Liver (tissue), 9 donors: Measurements from ENCODE around the gene KAZALD1. TPM values are rescaled to one million over a fixed set of nuclear protein-coding genes. Genes with fewer than 3 reads are reported as not detected.
A peak's percentile ranks its signal among the peaks of the same experiment; 100 is the strongest.

Experiments used
- DNase-seq: peaks from one replicate; pipeline ENCODE4 v3.0.0-alpha.2; 2017; ENCODE audit warnings: low spot score
- H3K27ac ChIP-seq, 2 donors: one replicate each; pipeline ENCODE4 v1.7.0; 2013; ENCODE audit warnings: inconsistent platforms in 2 of 2, low read length in 2 of 2, control low read depth in 1 of 2, low read depth in 1 of 2, mild to moderate bottlenecking in 1 of 2
- H3K27me3 ChIP-seq, 4 donors: one replicate each; pipeline versions ENCODE4 v1.6.1 to v1.7.0; 2013; ENCODE audit warnings: low read length in 3 of 4, inconsistent platforms in 1 of 4, mild to moderate bottlenecking in 1 of 4, moderate library complexity in 1 of 4; ENCODE audit not compliant: control insufficient read depth in 4 of 4, insufficient read depth in 4 of 4
- H3K36me3 ChIP-seq, 4 donors: one replicate each; pipeline versions ENCODE4 v1.6.1 to v1.7.0; 2013; ENCODE audit warnings: low read length in 3 of 4, mild to moderate bottlenecking in 3 of 4, low read depth in 1 of 4, moderate library complexity in 1 of 4; ENCODE audit not compliant: control insufficient read depth in 4 of 4, insufficient read depth in 3 of 4
- H3K4me1 ChIP-seq, 4 donors: one replicate each; pipeline versions ENCODE4 v1.6.1 to v1.7.0; 2013; ENCODE audit warnings: low read length in 3 of 4, mild to moderate bottlenecking in 3 of 4, moderate library complexity in 1 of 4; ENCODE audit not compliant: control insufficient read depth in 4 of 4, insufficient read depth in 4 of 4
- H3K4me3 ChIP-seq, 3 donors: one replicate each; pipeline versions ENCODE4 v1.6.1 to v1.7.0; 2013; ENCODE audit warnings: low read length in 3 of 3, control low read depth in 1 of 3, low read depth in 1 of 3, mild to moderate bottlenecking in 1 of 3
- H3K9ac ChIP-seq, 2 donors: one replicate each; pipeline ENCODE4 v1.7.0; 2013; ENCODE audit warnings: low read length in 2 of 2, mild to moderate bottlenecking in 2 of 2, moderate library complexity in 2 of 2, control low read depth in 1 of 2, low read depth in 1 of 2
- H3K9me3 ChIP-seq, 4 donors: one replicate each; pipeline versions ENCODE4 v1.6.1 to v1.7.0; 2013; ENCODE audit warnings: low read length in 3 of 4; ENCODE audit not compliant: control insufficient read depth in 4 of 4
- EGR1 ChIP-seq, 2 donors: IDR thresholded peaks; 2 replicates each; pipeline ENCODE4 v1.6.1; 2016 to 2018; ENCODE audit warnings: antibody characterized with exemption in 2 of 2, low read depth in 2 of 2
- FOXA1 ChIP-seq: IDR thresholded peaks from 2 replicates; pipeline ENCODE4 v1.6.1; 2016; ENCODE audit warnings: antibody characterized with exemption
- FOXA2 ChIP-seq: IDR thresholded peaks from 2 replicates; pipeline ENCODE4 v1.6.1; 2016; ENCODE audit warnings: antibody characterized with exemption
- GABPA ChIP-seq, 2 donors: IDR thresholded peaks in 1 of 2; conservative IDR thresholded peaks in 1 of 2; 2 replicates each; pipeline ENCODE4 v1.6.1; 2016; ENCODE audit warnings: antibody characterized with exemption in 2 of 2, mild to moderate bottlenecking in 1 of 2, moderate library complexity in 1 of 2
- HNF4A ChIP-seq, 2 donors: conservative IDR thresholded peaks; 2 replicates each; pipeline ENCODE4 v1.6.1; 2016; ENCODE audit warnings: antibody characterized with exemption in 2 of 2, mild to moderate bottlenecking in 2 of 2
- HNF4G ChIP-seq: IDR thresholded peaks from 2 replicates; pipeline ENCODE4 v1.6.1; 2016; ENCODE audit warnings: antibody characterized with exemption
- JUND ChIP-seq, 2 donors: IDR thresholded peaks; 2 replicates each; pipeline ENCODE4 v1.6.1; 2016; ENCODE audit warnings: antibody characterized with exemption in 2 of 2
- MAX ChIP-seq: IDR thresholded peaks from 2 replicates; pipeline ENCODE4 v1.6.1; 2016; ENCODE audit warnings: antibody characterized with exemption
- NR2F2 ChIP-seq: IDR thresholded peaks from 2 replicates; pipeline ENCODE4 v1.6.1; 2016; ENCODE audit warnings: antibody characterized with exemption
- RAD21 ChIP-seq, 2 donors: IDR thresholded peaks; 2 replicates each; pipeline ENCODE4 v1.6.1; 2016; ENCODE audit warnings: antibody characterized with exemption in 2 of 2, mild to moderate bottlenecking in 2 of 2
- RXRA ChIP-seq, 2 donors: IDR thresholded peaks; 2 replicates each; pipeline ENCODE4 v1.6.1; 2017 to 2018; ENCODE audit warnings: antibody characterized with exemption in 2 of 2, mild to moderate bottlenecking in 1 of 2
- SP1 ChIP-seq: IDR thresholded peaks from 2 replicates; pipeline ENCODE4 v1.6.1; 2018; ENCODE audit warnings: antibody characterized with exemption, mild to moderate bottlenecking
- TAF1 ChIP-seq: conservative IDR thresholded peaks from 2 replicates; pipeline ENCODE4 v1.6.1; 2016; ENCODE audit warnings: antibody characterized with exemption, mild to moderate bottlenecking
- YY1 ChIP-seq: IDR thresholded peaks from 2 replicates; pipeline ENCODE4 v1.6.1; 2016; ENCODE audit warnings: antibody characterized with exemption, mild to moderate bottlenecking
- ZBTB33 ChIP-seq: IDR thresholded peaks from 2 replicates; pipeline ENCODE4 v1.6.1; 2016; ENCODE audit warnings: antibody characterized with exemption
- WGBS: extraction: QIAGEN DNeasy Blood & Tissue Kit; methylation state at CpG from one replicate; pipeline ENCODE4 v1.1.7; 2013; 5-methylcytosine and 5-hydroxymethylcytosine counted together
- polyA plus RNA-seq, 2 donors: library from polyadenylated mRNA; stranded (reverse) in 1 of 2; unstranded in 1 of 2; fragments of 200-250 nt in 1 of 2; fragments of >200 nt in 1 of 2; fragmentation: Nextera tagmentation in 1 of 2; extraction: Ambion mirVana in 1 of 2; gene quantifications; one replicate each; pipeline versions ENCODE4 v1.2.1 to v1.2.3, GENCODE V29; 2013 to 2015
- total RNA-seq, 2 donors: library from RNA; depleted of rRNA; stranded (reverse); fragments of >200 nt; gene quantifications; one replicate each; pipeline ENCODE4 v1.2.3, GENCODE V29; 2014
- TF ChIP-seq, protein P1 (sequence below): IDR thresholded peaks from 2 replicates; pipeline ENCODE4 v1.6.1; 2016; ENCODE audit warnings: antibody characterized with exemption, mild to moderate bottlenecking
- TF ChIP-seq, protein P2 (sequence below): fragments of 150-350 bp; IDR thresholded peaks from 2 replicates; pipeline ENCODE4 v1.5.1; 2017; ENCODE audit warnings: improper control_type of control experiment, low read depth, low read length; ENCODE audit not compliant: missing input control
- TF ChIP-seq, protein P3 (sequence below): IDR thresholded peaks from 2 replicates; pipeline ENCODE4 v1.6.1; 2016; ENCODE audit warnings: antibody characterized with exemption
- donor health status: healthy.
- donor health status: healthy.
- donor health status: healthy.
- donor health status: healthy.
- donor health status: healthy.

KAZALD1 gene
- total and polyA plus RNA-seq, 4 donors: 0.21 to 1.2 (median 0.71) TPM

DNA sequence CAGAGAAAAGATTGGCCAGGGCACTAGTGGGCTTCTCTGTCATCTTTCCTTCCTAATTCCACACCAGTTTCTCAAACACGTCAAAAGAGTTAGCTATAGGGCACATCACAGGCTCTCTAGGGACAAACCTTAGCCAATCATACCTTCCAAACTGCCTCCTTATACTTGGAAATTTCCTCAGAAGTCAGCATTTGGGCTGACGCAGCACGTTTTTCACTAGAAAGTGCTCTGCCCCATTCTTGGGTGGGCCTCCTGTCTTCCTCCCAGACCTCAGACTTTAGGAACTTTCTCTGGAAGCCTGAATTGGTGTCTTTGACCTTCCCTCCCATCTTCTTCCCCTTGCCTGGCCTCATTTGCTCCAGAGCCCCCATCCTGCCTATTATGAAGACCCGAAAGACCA, 19.7 kb upstream of the KAZALD1 start:
- no peaks in the 10 kb centered on the region for H3K27me3 ChIP-seq
- H3K9me3 ChIP-seq: no peaks in the 10 kb centered on the region
- peak overlapping the region in 1 of 3 donors; percentile 64 for H3K4me3 ChIP-seq
- H3K4me1 ChIP-seq: peaks cover 2 to 15% (median 10%) of the 10 kb centered on the region in 4 donors
- 75% methylated on average over 4 of the region's 4 CpGs for WGBS
- TF ChIP-seq SP1: no peak
- no peak for TF ChIP-seq EGR1 (IDR thresholded peaks at IDR 0.05; ENCODE audit: low read depth in 2 of 2)
- TF ChIP-seq FOXA2: peak; percentile 6
- H3K36me3 ChIP-seq: peaks cover 0 to 13% (median 2%) of the 10 kb centered on the region in 4 donors
- peak overlapping the region; percentile 73 to 76 for H3K27ac ChIP-seq
- DNase-seq: no peak
- H3K9ac ChIP-seq: peak overlapping the region; percentile 65 to 68

DNA sequence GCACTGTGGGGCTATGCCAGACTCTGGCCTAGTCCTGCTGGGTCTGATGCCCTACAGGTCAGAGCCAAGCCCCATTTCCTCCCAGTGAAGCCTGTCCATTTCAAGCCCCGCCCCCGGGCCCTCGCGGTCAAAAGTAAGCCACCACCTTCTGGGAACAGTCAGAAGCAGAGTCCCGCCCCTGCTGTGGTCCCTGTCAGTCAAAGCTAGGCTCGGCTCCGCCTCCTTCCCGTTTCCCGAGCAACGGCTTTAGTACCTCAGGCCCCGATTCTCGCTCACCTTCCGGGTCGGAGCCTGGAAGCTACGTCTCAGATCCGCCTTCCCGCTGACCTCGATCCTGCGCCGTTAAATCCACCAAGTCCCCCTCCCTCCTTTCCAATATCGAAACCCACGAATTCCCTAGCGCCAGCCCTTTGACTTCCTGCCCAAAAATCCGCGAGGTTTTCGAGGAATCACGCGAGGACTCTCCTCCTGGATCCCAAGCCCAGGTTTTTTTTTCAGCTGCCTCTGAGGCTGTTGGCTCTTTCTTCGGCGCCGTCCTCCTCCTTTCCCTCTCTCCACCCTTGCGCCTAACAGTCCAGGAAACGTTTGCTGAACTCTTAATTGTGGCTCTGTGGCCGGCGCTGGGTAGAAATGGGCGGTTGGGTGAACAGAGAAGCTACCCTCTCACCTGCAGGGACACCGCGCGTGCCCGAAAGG, 19.0 kb upstream of the KAZALD1 start:
- peak overlapping the region; percentile 33 to 64 (median 46) for H3K4me3 ChIP-seq
- H3K27ac ChIP-seq: peak overlapping the region; percentile 73 to 76
- H3K27me3 ChIP-seq: no peaks in the 10 kb centered on the region
- 5% methylated on average over 40 of the region's 40 CpGs for WGBS
- TF ChIP-seq RAD21 (IDR thresholded peaks at IDR 0.05) (peak in 1 of 2 donors; percentile 5), SP1 (peak; percentile 87), EGR1 (IDR thresholded peaks at IDR 0.05; ENCODE audit: low read depth in 2 of 2) (peak in 1 of 2 donors; percentile 17), TAF1 (peak; percentile 60), FOXA1 (peak; percentile 9), FOXA2 (no peak), MAX (peak; percentile 78), GABPA (IDR thresholded peaks at IDR 0.05 in 1 of 2, conservative IDR thresholded peaks at IDR 0.05 in 1 of 2) (peak; percentile 58 to 82), ZBTB33 (peak; percentile 99), JUND (IDR thresholded peaks at IDR 0.05) (no peak), NR2F2 (peak; percentile 80), HNF4A (conservative IDR thresholded peaks at IDR 0.05) (peak; percentile 35 to 72), RXRA (IDR thresholded peaks at IDR 0.05) (peak; percentile 66 to 77), YY1 (peak; percentile 66), HNF4G (no peak)
- TF ChIP-seq, protein P1, sequence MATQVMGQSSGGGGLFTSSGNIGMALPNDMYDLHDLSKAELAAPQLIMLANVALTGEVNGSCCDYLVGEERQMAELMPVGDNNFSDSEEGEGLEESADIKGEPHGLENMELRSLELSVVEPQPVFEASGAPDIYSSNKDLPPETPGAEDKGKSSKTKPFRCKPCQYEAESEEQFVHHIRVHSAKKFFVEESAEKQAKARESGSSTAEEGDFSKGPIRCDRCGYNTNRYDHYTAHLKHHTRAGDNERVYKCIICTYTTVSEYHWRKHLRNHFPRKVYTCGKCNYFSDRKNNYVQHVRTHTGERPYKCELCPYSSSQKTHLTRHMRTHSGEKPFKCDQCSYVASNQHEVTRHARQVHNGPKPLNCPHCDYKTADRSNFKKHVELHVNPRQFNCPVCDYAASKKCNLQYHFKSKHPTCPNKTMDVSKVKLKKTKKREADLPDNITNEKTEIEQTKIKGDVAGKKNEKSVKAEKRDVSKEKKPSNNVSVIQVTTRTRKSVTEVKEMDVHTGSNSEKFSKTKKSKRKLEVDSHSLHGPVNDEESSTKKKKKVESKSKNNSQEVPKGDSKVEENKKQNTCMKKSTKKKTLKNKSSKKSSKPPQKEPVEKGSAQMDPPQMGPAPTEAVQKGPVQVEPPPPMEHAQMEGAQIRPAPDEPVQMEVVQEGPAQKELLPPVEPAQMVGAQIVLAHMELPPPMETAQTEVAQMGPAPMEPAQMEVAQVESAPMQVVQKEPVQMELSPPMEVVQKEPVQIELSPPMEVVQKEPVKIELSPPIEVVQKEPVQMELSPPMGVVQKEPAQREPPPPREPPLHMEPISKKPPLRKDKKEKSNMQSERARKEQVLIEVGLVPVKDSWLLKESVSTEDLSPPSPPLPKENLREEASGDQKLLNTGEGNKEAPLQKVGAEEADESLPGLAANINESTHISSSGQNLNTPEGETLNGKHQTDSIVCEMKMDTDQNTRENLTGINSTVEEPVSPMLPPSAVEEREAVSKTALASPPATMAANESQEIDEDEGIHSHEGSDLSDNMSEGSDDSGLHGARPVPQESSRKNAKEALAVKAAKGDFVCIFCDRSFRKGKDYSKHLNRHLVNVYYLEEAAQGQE: peak; percentile 70
- TF ChIP-seq, protein P2, sequence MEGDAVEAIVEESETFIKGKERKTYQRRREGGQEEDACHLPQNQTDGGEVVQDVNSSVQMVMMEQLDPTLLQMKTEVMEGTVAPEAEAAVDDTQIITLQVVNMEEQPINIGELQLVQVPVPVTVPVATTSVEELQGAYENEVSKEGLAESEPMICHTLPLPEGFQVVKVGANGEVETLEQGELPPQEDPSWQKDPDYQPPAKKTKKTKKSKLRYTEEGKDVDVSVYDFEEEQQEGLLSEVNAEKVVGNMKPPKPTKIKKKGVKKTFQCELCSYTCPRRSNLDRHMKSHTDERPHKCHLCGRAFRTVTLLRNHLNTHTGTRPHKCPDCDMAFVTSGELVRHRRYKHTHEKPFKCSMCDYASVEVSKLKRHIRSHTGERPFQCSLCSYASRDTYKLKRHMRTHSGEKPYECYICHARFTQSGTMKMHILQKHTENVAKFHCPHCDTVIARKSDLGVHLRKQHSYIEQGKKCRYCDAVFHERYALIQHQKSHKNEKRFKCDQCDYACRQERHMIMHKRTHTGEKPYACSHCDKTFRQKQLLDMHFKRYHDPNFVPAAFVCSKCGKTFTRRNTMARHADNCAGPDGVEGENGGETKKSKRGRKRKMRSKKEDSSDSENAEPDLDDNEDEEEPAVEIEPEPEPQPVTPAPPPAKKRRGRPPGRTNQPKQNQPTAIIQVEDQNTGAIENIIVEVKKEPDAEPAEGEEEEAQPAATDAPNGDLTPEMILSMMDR: peak; percentile 5
- TF ChIP-seq, protein P3, sequence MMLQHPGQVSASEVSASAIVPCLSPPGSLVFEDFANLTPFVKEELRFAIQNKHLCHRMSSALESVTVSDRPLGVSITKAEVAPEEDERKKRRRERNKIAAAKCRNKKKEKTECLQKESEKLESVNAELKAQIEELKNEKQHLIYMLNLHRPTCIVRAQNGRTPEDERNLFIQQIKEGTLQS: no peak
- peak overlapping the region; percentile 65 to 68 for H3K9ac ChIP-seq
- peaks cover 0 to 6% (median 0%) of the 10 kb centered on the region in 4 donors for H3K36me3 ChIP-seq
- no peaks in the 10 kb centered on the region for H3K9me3 ChIP-seq
- peaks cover 2 to 15% (median 10%) of the 10 kb centered on the region in 4 donors for H3K4me1 ChIP-seq
- DNase-seq: peak; percentile 92
